HG03558 (cell line): ENCODE measurements around the gene AEBP1.
"Not testable (repeated sequence)": the region's sequence is repeated elsewhere in the genome, so short reads cannot be mapped to it uniquely, and the experiment has no call there.

ENCODE experiments used
- ATAC-seq: cut with Tn5 transposase; IDR thresholded peaks from one replicate; pipeline ENCODE4 v1.9.1; 2021; ENCODE audit warnings: moderate number of reproducible peaks; ENCODE audit not compliant: unreplicated experiment; ENCODE audit errors: extremely low read depth

The AEBP1 gene

DNA sequence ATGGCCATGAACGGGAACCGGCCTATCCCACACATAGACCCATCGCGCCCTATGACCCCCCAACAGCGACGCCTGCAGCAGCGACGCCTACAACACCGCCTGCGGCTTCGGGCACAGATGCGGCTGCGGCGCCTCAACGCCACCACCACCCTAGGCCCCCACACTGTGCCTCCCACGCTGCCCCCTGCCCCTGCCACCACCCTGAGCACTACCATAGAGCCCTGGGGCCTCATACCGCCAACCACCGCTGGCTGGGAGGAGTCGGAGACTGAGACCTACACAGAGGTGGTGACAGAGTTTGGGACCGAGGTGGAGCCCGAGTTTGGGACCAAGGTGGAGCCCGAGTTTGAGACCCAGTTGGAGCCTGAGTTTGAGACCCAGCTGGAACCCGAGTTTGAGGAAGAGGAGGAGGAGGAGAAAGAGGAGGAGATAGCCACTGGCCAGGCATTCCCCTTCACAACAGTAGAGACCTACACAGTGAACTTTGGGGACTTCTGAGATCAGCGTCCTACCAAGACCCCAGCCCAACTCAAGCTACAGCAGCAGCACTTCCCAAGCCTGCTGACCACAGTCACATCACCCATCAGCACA is 9.7 kb downstream of the AEBP1 start:
- no peak for ATAC-seq

DNA sequence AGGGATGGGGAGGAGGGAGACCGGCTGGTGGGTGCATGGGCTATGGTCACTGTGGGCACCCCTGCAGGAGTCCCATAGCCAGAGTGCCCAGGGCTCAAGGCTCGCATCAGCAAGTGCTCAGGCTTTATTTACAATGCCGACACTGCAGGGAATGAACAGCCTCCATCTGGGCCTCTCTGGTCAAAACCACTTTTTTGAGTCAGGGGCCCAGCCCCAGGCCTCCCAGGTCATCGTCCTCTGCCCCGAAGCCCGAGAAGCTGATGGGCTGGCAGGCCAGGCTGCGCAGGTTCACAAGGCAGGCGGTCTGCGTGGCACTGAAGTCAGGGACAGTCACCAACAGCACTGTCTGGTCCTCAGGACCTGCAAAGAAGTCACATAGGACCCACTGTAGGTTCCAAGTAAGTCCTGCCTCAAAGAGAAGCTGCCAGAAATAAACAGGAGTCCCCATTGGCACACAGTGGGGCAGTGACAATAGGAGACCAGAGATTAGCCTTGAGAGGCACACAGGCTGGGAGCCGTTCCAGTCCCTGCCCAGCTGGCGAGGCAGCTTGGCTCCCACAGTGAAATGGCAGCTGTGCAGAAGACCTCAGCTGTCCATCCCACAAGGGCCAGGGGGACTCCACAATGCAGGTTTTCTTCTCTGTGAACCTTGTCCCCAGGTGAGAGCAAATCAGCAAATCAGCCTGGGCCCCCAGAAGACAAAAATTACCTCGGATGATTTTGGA is 10.6 kb downstream of the AEBP1 start:
- ATAC-seq, result no peak

GRCh38 chr7:44116087-44116788 is 12.1 kb downstream of the AEBP1 start:
- no peak for ATAC-seq

- ATAC-seq, result no peak
These were observed 12.9 kb downstream of the AEBP1 start for GRCh38 chr7:44116789-44117666.

DNA sequence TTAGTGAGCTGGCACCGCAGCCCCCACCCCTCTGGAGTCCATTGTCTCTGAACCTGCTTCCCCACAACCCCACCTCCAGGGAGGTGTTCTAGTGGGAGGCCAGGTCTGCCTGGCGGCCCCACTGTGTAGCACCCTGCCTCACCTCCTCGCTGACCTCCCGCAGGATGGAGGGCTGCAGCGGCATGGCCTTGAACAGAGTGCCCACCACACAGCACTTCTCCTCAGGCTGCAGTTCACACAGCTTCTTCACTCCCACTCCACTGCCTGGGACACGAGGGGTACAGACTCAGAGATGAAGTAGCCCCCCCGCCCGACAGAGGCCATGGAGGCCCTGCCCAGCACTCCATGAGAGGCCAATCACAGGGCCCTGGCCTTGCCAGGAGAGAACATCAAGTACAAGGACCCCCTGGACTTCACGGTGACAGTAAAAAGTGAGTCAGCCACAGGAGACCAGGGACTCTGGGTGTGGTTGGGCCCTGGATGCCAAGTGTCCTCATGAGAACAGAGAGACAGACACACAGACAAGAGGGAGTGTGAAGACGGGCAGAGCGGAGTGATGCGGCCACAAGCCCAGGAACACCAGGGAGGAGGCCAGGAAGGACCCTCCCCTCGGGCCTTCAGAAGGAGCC is 13.8 kb downstream of the AEBP1 start:
- ATAC-seq, result no peak

DNA sequence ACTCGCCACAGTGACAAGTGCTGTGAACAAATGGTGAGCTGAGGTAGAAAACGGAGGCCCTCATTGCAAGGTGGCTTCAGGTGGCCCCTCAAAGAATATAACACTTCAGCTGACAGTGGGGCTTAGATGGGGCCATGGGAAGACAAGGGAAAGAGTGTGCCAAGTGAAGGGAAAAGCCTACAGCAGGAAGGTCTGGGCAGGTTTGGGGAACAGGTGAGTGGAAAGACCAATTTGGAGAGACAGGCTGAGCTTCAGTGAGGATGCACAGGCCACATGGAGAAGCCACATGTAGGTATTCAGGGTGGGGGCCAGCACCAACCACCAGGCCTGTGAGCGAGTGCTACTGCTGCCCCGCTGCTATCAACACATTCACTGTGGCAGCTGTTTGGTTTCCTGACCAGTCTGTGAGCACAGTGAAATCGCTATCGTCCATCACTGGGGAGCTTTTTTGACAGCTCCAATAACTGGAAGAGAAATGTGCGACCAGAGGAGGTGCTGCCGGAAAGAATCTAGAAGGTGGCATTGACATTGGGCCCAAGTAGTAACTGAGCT is 15.8 kb downstream of the AEBP1 start:
- no peak for ATAC-seq

GRCh38 chr7:44120395-44120794 is 16.2 kb downstream of the AEBP1 start:
- no peak for ATAC-seq

DNA sequence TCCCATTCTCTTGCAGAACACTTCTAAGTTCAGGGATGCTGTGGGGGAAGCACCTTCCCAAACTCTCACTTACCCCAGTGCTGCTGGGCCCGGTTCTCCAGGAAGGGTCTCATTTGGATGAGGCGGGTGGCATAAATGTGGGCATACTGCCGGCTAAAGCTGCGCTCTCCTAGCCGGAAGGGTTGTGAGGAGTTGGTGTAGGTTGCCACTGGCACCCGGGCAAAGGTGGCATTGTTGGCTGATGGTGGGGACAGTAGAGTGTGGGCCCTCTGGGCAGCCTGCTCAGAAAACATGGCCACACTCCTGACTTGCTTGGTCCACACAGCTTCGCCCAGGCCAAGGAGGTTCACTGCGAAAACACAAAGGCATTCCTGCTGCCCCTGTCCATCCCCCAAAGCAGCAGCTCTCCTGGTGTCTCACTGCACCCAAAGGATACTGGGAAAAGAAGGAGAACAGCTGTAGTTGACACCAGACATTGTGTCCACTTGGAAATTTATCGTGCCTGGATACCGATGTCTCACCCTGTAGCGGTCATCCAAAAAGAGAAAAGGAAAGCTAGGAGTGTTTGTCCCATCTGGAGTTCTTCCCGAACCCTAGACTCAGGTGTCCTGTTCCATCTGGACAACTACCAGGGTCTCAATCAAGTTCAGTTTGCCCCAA is 17.7 kb downstream of the AEBP1 start:
- no peak for ATAC-seq

DNA sequence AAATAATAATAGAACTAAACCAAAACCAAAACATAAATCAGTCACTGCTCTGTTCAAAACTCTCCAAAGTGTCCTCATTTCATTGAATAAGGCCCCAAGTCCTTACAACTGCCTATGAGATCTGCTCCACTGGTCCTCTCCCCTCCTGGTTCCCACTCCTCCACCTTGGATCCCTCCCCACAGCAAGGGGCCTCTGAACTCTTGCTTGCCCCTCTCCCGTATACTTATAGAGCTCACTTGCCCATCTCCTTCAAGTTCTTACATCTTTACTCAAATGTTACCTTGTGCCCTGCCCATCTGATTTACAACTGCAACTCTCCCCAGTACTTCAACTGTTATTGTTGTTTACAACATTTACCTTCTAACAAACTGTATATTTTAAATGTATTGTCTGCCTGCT is 18.4 kb downstream of the AEBP1 start:
- ATAC-seq, result no peak

GRCh38 chr7:44123190-44124003 is 19.3 kb downstream of the AEBP1 start, which contains the start of gene POLD2:
TSS of gene POLD2 (minus strand) at chr7:44123548. CDS start at chr7:44122053, 1,495 bp downstream.
- peak; percentile 96 for ATAC-seq

DNA sequence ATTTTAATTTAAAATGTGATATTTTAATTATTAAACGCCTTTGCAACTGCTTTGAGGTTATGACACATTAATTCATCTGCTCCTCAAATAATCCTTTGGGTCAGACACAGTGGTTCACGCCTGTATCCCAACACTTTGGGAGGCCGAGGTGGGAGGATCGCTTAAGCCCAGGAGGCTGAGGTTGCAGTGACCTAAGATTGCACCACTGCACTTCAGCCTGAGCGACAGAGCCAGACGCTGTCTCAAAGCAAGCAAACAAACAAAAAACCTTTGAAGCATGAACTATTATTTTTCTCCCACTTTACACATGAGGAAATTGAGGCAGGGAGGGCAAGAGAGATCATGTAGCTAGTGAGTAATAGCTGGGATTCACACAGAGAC is 20.7 kb downstream of the AEBP1 start:
- no peak for ATAC-seq

- not testable (repeated sequence) for ATAC-seq
These were observed 22.4 kb downstream of the AEBP1 start for GRCh38 chr7:44126574-44126973.

- ATAC-seq, result no peak
These were observed 23.0 kb downstream of the AEBP1 start for GRCh38 chr7:44127161-44127560.

DNA sequence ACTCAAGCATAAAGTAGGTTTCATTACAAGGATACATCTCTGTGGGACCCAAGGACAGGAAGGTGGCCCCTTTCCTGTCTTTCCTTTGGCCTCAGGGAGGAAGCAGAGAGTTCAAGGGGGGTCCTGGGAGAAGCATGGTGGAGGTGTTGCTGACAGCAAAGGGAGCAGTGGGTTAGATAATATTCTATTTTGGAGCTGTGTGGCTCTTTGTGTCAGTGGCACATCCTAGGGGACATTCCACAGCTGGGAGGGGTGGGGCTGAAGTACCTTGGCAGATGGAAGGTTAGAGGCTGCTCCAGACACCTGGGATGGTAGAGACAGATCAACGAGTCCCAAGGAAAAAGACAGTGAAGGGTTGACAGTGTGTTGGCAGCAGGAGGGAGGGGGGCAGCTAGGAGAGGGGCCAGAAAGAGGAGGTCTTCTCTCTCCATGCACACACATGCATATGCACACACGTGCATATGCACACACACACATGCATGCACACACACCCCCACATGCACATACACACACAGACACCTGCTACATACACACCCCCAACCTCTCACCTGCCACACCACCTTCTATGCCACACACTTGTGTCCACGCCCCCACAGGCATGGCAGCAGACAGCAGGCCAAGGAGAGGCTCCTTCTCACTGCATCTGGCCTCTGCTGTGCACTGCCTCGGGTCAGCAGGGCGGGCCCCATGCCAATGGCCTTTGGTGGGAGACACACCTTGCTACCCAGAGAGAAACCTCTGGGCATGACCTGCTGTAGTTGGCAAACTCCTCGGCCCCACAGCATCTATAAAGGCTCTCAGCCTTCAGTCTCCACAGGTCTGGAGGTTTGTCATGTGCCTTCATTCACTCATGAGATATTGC is 24.8 kb downstream of the AEBP1 start:
- no peak for ATAC-seq

DNA sequence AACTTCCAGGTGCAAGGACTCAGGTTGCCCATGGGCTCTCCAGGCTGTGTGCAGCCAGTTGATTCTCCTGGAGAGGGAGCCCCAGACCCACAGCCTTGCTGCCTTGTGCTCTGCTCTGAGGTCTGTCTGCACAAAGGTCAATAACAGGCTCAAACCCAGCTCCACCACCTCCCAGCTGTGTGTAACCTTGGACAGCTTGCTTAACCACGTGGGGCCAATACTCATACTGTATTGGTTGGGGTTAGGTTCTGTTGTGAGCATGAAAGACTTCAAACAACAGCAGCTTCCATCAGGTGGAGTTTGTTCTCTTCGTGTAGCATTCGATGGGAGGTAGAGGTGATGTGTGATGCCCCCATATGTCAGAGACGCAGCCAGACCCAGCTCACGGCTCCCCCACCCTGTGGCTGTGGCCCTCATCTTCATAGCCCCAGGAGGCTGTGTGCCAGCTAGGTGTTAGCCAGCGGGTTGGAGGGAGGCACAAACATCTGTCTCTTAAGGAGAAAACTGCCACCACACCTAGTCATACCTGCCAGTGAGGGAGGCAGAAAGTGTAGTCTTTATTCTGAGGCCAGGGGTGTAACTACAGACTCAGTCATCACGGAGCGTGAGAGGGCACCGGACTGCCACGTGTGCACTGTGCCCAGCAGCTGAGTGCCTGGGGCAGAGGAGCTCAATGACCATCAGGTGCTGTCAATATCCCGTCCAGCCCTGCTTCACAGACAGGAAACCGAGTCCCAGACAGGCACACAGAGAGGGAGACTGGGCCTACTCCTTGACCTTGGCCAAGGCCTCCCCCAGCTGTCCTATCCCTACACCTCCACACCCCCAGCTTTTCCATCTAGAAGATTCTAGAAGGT is 27.3 kb downstream of the AEBP1 start:
- no peak for ATAC-seq

DNA sequence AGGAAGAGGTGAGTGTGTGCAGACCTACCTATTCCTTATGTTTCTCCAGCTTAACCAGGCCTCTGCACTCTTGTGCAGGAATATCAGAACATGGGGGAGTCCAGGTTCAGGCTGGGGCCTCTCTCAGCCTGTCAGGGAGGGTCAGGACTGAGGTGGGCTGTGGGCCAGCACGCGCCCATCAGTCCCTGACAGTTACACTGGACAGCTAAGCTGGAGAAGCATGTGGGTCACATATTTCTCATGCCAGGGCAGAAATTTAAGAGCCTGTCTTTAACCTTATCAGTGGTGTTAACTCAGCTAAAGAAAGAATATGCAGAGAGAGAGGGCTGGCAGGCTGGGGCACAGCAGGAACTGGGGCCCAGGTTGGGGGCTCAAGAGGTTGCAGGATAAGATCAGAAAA is 27.9 kb downstream of the AEBP1 start:
- ATAC-seq, result no peak

- no peak for ATAC-seq
These were observed 29.1 kb downstream of the AEBP1 start for GRCh38 chr7:44133295-44133694.
